Heart left ventricle (tissue), 13 donors: ENCODE results near the gene BTBD17.

Source experiments
- POLR2A ChIP-seq, 2 donors: fragments of 450-650 bp; IDR thresholded peaks; one replicate each; pipeline ENCODE4 v1.6.1; 2017; ENCODE audit warnings: antibody characterized with exemption in 2 of 2, mild to moderate bottlenecking in 2 of 2, moderate library complexity in 2 of 2
- TF ChIP-seq, protein P1 (sequence below), 12 donors: fragments of 200-600 bp; sonication (generic) in 4 of 12; IDR thresholded peaks; one replicate each; pipeline versions ENCODE4 v1.5.0 to v1.8.0; 2018 to 2022; ENCODE audit warnings: antibody characterized with exemption in 12 of 12, mild to moderate bottlenecking in 5 of 12
- donor health status: ischemic (EF 13 %, LVEDD 7.1; RV severe dilation, severe dysfunction).
- donor health status: DM: no; HTN: yes; CAD: no.
- donor health status: DM: no; HTN: no; CAD: no.
- donor health status: ischemic (EF 25% LVEDD 6.9; RV normal size, moderate dysfunction).
- donor health status: ischemic (EF 25% LVEDD 5.7; RV mildly dilated, moderate dysfunction).
- donor health status: ischemic (EF 35%, LVEDD 5.7; RV mildly dilated, moderate dysfunction).
- donor health status: nonischemic (EF 11% LVEDD 7.7; RV severe dilation, severe dysfunction).
- donor health status: DM: yes; HTN: yes; CAD: no.
- donor health status: PGD.
- donor health status: ischemic (EF 29% LVEDD 5.4; RV normal size, mild dysfunction).
- donor health status: nonischemic (EF 23%, LVEDD 6.1; RV moderate dilation, normal function).

DNA sequence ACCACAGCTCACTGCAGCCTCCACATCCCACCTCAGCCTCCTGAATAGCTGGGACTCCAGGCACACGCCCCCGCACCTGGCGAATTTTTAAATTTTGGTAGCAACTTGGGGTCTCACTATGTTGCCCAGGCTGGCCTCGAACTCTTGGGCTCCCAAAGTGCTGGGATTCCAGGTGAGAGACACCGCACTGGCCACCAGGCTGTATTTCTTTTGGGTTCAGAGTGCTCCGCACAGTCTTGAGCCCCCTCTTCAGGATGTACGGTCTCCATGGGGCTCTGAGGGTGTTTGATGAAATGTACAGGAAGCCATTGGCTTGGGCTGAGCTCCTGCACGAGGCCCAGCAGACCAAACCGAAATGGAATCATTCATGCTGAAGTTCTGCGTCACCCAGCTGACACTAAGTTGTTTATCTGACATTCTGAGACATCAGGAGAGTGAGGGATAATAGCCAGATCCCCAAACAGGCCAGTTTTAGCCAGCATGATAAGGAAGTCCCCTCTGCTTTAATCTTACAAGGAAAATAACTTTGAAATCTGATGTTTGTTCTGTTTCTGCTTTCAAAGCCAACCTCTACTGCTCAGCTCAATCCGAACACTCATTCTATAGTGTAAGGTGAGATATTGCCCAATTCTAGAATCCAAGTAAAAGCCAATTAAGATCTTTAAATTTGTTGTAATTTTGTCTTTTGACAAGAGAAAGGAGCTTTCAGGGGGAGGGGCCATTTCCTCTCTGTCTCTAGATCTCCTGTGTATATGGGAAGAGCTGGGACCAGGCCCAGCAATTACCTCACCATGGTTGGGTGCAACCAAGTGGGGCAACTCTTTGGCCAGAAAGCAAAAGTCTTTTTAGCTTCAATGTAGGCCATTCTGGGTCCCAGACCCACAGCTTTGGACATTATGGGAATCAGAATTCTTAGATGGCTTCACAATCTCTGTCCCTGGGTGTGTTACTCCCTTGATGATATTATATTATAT is 29.3 kb upstream of the BTBD17 start:
- TF ChIP-seq, protein P1, sequence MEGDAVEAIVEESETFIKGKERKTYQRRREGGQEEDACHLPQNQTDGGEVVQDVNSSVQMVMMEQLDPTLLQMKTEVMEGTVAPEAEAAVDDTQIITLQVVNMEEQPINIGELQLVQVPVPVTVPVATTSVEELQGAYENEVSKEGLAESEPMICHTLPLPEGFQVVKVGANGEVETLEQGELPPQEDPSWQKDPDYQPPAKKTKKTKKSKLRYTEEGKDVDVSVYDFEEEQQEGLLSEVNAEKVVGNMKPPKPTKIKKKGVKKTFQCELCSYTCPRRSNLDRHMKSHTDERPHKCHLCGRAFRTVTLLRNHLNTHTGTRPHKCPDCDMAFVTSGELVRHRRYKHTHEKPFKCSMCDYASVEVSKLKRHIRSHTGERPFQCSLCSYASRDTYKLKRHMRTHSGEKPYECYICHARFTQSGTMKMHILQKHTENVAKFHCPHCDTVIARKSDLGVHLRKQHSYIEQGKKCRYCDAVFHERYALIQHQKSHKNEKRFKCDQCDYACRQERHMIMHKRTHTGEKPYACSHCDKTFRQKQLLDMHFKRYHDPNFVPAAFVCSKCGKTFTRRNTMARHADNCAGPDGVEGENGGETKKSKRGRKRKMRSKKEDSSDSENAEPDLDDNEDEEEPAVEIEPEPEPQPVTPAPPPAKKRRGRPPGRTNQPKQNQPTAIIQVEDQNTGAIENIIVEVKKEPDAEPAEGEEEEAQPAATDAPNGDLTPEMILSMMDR (IDR thresholded peaks at IDR 0.05): no peak
- no peak for TF ChIP-seq POLR2A (IDR thresholded peaks at IDR 0.05)
